ENCODE measurements around the gene HSPB6.
"Not testable (repeated sequence)": the region's sequence is repeated elsewhere in the genome, so short reads cannot be mapped to it uniquely, and the experiment has no call there.

The HSPB6 gene

DNA sequence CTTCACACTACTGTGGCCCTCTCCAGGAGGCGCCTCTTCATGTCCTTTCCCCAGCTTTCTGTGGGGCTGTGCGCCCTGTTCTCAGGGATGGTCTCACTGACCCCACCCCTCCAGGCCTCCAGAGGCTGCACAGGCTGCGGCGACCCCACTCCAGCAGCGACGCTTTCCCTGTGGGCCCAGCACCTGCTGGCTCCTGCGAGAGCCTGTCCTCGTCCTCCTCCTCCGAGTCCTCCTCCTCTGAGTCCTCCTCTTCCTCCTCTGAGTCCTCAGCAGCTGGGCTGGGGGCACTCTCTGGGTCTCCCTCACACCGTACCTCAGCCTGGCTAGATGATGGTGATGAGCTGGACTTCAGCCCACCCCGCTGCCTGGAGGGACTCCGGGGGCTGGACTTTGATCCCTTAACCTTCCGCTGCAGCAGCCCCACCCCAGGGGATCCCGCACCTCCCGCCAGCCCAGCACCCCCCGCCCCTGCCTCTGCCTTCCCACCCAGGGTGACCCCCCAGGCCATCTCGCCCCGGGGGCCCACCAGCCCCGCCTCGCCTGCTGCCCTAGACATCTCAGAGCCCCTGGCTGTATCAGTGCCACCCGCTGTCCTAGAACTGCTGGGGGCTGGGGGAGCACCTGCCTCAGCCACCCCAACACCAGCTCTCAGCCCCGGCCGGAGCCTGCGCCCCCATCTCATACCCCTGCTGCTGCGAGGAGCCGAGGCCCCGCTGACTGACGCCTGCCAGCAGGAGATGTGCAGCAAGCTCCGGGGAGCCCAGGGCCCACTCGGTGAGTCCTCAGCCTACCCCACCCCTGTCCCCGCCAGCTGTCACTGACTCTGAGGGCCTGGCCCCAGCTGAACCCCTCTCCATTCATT lies 29.7 kb upstream of the HSPB6 start:
- DNase-seq (ENCODE audit: low read depth) = no peak

DNA sequence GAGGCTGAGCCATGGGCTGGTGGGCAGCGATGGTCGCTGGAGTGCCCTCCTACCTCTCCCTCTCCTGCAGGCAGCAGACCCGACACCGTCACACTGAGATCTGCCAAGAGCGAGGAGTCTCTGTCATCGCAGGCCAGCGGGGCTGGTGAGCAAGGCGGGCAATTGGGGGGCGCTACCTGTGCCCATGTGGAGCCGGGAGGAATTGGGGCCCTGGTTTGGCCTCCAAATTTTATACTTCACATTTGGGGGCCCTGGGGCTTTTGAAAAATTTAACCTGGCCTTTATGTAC lies 28.5 kb upstream of the HSPB6 start:
- no peak for DNase-seq (ENCODE audit: low read depth)

DNA sequence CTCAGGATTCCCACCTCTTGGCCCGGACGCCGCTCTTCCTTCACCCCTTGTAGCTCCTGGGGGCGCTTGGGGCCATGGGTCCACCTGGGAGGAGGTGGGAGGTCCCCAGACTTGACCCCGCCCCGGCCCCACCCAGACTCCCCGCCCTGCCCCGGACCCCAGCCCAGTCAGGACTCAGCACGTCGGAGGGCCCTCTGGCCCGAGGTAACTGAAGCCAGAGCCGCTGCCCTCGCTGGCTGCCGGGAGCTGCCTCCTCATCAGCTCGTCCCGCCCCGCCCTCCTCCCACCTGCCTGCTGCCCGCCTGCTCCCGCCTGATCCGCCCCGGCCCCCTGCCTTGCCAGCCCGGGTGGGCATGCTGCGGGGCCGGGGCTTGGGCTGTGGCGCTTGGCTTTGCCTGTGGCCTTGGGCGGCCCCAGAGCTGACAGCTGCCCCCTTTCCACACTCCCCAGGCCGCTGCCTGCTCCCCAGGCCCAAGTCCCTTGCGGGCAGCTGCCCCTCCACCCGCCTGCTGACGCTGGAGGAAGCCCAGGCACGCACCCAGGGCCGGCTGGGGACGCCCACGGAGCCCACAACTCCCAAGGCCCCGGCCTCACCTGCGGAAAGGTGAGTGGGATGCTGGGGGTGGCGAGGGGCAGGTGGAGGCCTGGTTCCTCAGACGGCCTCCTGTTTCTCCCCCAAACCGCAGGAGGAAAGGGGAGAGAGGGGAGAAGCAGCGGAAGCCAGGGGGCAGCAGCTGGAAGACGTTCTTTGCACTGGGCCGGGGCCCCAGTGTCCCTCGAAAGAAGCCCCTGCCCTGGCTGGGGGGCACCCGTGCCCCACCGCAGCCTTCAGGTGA lies 27.9 kb upstream of the HSPB6 start:
- no peak for DNase-seq (ENCODE audit: low read depth)

DNA sequence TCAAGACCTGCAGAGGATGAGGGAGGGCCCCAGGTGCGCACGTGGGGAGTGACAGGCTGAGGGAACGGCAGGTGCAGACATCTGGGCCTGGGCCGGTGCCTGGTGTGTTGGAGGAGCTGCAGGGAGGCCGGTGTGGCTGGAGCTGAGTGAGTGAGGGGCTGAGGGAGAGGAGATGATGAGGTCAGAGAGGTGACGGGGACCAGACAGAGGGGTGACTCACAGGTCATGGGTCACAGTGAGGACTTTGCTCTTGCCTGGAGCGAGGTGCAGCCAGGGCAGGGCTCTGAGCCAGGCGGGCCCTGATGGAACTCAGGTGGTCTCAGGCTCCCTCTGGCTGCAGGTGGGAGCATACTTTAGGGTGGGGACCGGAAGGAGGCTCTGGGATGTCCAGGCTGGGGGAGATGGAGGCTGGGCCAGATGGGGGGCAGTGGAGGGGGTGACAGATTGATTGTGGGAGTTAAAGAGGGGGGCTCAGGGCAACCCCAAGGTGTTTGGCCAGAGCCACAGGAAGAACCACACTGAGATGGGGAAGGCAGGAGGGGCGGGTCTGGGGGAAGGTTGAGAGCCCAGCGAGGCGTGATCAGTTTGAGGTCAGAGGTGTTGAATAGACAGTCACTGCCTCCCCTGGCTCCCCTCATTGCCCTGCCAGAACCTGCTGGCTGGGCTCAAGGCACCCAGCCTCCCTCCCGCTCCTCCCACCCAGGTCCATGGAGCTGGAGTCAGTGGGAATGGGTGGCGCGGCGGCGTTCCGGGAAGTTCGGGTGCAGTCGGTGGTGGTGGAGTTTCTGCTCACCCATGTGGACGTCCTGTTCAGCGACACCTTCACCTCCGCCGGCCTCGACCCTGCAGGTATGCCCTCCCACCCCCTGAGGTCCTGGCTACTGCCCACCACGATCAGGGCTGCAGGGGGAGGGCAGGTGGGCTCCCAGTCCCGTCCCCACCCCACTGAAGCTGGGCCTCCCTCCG lies 26.9 kb upstream of the HSPB6 start:
- no peak for DNase-seq (ENCODE audit: low read depth)

DNA sequence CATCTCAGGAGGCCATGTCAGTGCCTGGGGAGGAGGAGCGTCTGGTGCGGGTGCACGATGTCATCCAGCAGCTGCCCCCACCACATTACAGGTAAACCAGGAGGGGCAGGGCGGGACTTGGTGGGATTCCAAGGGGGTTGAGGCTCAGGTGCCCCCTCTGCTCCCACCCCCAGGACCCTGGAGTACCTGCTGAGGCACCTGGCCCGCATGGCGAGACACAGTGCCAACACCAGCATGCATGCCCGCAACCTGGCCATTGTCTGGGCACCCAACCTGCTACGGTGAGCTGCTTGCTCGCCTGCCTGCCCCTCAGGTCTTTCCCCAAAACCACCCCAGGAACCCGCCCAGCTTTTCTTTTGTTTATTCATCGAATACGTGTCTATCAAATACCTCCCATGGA lies 25.8 kb upstream of the HSPB6 start:
- DNase-seq (ENCODE audit: low read depth) = no peak

DNA sequence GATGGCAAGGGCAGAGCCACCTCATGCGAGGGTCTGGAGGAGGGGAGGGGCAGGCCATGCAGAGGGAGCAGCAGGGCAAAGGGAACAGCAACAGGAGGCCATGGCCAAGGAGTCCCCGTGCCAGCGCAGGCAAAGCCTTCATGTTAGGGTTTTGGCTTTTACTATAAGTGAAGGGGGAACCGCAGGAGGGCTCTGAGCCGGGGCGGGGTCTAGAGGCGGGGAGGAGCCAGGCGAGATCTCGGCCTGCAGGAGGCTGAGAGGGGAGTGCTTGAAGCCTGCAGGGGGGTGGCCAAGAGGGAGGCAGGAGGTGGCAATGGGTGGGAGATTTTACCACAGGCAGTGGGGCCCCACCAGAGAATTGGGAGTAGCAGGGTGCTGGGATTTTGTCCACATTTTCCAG lies 24.8 kb upstream of the HSPB6 start:
- no peak for DNase-seq (ENCODE audit: low read depth)

DNA sequence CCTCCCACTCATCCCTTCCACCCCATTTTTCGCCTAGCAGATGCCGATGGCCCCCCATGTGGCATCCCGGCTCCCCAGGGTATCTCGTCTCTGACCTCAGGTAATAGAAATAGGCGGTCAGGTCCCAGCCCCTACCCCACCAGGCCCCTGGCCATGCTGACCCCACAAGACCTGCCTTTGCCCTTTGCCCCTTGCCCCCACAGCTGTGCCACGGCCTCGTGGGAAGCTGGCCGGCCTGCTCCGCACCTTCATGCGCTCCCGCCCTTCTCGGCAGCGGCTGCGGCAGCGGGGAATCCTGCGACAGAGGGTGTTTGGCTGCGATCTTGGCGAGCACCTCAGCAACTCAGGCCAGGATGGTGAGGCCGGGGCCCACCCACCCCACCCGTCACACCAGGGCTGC lies 23.9 kb upstream of the HSPB6 start:
- DNase-seq (ENCODE audit: low read depth) = no peak

DNA sequence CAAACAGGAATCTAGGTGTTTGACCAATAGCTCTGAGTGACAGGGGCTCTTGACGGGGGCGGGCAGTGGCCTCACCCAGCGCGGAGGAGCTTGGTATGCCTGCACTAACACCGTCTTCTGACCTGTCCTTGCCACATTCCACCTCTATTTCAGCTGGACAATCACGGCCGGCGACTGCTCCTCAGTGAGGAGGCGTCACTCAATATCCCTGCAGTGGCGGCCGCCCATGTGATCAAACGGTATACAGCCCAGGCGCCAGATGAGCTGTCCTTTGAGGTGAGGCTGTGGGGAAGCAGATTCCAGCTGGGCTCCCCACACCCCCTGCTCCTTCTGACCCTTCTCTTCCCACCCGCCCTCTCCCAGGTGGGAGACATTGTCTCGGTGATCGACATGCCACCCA lies 23.2 kb upstream of the HSPB6 start:
- no peak for DNase-seq (ENCODE audit: low read depth)

DNA sequence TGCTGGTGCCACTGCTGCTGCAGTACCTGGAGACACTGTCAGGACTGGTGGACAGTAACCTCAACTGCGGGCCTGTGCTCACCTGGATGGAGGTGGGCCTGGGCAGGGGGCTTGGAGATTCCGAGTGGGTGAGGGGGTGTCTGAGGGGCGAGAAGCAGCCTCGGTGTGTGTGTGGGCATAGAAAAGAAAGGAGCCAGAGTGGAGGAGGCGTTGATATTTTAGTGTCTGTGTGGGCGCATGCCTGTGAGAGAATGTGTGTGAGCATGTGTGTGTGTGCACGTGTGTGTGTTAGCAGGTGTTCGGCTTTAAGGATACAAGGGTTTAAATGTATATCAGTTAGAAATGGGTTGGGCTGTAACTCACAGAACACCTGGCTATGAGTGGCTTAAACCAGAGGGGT lies 22.2 kb upstream of the HSPB6 start:
- no peak for DNase-seq (ENCODE audit: low read depth)

DNA sequence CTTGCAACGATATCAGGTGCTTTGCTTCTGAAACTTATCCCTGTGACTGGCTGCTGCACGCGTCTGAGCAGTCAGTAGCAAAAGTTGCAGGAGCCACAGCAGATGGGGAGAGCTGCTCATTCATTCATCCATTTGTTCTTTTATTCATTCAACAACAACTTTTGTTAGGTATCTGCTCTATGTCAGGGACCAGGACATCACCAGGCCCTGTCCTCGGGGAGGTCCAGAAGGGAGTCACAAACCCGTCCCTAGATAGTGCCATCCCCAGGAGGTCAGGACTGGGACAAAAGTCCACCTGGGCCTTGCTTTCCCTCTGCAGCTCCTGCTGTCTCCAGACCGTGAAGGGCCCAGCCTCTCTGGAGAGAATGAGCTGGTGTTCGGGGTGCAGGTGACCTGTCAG lies 21.1 kb upstream of the HSPB6 start:
- DNase-seq (ENCODE audit: low read depth) = no peak

DNA sequence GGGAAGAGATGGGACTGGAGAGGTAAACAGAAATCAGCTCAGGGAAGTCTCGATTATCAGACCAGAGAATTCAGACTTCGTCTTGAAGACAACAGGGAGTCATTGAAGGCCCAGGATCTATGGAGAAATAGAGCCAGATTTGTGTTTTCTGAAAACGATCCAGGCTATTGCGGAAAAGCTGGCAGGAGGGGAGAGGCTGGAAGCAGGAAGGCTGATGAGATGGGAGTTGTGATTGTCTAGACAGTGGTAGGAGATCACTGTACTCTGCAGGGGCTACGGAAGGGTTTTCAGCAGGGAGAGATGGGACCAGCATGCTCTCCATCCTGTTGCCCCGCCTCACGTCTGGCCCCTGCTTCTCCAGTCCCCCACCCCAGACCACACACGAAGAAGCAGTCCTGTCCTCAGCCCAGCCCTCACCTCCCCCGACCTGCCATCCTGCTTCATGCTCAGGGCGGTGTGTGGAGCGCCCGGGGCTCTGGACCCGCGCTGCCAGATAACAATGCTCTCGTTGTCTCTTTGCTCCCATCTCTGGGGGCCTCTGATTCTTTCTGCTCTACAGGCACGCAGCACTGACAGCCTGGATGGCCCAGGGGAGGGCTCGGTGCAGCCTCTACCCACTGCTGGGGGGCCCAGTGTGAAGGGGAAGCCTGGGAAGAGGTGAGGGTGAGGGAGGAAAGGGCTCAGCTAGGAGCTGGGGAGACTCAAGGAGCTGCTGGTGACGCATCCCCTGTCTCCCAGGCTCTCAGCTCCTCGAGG lies 20.4 kb upstream of the HSPB6 start:
- no peak for DNase-seq (ENCODE audit: low read depth)

DNA sequence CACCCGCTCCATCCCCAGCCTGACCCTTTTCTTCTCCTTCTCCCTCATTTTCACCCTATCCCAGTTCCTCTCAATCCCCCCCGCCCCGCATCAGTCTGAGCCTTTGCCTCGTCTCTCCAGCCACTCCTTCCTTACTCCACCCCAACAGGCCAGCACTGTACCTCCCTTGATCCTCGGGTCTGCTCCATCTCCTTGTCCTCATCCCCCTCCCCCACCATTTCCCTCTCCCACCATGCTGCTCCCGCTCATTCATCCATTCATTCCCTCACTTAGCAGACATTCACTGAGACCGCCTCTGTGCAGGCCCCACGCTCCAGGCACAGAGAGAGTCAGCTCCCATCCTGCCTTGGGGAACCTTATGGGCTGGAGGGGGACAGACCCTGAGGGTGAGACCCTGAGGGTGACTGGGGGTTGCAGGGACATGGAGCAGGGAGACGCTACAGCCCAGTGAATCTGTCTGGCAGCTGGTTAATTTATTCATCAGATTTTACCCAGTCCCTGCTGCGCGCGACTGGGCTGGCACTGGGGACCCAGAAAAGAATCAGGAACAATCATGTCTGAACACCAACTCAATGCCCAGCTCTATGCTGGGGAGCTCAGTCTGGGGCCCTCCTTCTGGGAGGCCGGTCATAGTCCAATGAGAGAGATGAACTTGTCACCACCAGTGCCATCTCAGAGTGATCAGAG lies 19.4 kb upstream of the HSPB6 start:
- no peak for DNase-seq (ENCODE audit: low read depth)

DNA sequence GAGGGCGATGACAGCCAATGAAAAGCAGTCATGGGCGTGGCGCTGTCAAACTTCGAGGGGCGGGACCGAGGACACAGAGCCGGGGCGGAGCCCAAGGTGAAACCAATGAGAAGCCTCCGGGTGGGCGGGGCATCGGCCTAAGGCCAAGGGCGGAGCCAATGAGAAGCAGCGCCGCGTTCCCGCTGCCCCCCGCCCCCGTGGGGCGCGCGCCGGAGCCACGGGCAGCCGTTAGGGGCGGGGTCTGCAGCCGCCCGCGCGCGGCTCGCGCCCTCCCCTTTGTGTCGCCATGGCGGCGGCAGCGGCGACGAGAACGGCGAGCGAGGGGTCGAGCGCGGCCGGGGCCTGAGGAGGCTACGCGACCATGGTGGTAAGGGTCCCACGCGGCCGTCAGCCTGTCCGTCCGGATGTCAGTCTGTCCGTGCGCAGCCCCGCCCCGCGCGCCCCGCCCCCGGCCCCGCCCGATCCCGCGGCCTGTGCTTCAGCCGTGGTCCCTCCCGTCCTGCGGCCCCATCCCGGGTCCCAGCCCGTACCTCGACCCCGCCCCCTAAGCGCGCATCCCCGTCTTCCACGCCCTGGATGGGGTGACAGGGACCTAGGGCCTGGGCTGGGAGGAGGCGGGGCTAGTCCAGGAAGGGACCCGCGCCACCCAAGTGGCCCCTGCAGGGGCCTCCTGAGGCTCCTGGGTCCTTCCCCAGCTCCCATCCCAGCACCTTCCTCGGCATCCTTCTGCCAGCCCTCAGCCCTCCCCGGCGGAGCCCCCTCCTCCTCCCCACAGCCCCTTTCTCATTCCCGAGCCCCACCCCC lies 18.7 kb upstream of the HSPB6 start, which contains the start of gene ARHGAP33:
Gene ARHGAP33 (plus strand): TSS at position 267 of the 804 bp plus-strand sequence. CDS start 95 bp downstream, at position 362.
- DNase-seq (ENCODE audit: low read depth) = peak; percentile 94

DNA sequence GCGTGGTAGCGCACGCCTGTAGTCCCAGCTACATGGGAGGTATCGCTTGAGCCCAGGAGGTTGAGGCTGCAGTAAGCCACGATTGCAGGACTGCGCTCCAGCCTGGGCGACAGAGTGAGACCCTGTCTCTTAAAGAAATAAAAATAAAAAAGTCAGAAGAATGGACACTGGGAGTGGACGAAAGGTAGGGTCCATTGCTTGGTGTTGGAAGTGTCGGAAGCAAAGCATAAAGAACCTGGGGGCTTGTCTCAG lies 18.1 kb upstream of the HSPB6 start:
- no peak for DNase-seq (ENCODE audit: low read depth)

DNA sequence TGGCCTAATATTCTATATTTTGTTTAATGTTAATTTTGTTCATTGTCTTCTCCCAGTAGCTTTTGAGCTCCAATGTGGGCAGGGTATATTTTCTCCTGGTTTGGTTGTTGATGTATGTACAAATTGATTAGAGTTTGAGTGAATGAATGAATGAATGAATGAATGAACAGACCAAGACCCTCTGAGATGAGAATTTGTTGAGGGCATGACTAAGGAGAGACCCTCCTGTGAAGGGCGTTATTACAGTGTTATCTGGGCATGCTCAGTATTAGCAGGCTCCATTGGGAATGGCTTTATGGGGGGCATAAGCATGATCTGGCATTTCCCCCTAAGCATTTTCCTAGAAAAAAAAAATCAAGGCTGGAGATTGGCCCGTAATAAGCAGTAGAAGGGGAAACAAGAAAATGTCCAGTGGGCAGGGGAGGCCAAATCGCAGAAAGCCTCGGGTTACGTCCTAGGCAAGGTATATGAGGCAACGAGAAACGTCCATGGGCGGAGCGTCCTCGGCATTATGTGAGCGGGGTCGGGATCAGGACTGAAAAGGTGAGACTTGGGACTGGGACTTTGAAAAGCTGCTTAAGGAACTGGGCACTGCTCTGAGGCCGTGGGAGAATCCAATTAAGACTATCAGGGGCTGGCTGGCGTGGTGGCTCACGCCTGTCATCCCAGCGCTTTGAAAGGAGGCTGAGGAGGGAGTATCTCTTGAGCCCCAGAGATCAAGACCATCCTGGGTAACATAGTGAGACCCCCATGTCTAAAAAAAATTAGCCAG lies 17.6 kb upstream of the HSPB6 start:
- no peak for DNase-seq (ENCODE audit: low read depth)

DNA sequence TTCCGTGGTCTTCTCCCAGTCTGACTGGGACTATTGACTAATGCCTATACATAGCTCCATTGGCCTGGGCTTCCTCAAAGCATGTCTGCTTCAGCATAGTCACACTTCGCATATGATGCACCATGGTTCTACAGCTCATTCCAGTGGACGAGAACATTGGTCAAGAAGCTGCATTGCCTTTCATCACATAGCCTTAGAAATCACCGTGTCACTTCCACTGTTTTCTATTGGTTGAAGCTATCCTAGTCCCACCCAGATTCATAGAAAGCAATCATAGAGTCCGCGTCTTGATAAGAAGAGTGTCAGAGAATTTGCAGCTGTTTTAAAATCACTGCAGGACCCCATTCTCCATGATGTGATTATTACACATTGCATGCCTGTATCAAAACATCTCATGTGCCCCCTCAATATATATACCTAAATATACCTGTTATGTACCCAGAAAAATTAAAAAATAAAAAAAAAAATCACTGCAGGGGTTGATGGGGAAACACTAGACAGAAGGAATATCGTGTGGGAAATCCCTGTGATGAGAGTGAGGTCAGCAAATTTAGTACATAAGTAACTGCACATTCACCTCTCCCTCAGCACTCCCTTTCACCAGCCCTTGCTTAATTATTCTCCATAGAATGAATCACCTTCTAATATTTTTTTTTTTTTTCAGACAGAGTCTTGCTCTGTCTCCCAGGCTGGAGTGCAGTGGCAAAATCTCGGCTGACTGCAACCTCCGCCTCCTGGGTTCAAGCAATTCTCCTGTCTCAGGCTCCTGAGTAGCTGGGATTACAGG lies 16.4 kb upstream of the HSPB6 start:
- DNase-seq (ENCODE audit: low read depth) = no peak

DNA sequence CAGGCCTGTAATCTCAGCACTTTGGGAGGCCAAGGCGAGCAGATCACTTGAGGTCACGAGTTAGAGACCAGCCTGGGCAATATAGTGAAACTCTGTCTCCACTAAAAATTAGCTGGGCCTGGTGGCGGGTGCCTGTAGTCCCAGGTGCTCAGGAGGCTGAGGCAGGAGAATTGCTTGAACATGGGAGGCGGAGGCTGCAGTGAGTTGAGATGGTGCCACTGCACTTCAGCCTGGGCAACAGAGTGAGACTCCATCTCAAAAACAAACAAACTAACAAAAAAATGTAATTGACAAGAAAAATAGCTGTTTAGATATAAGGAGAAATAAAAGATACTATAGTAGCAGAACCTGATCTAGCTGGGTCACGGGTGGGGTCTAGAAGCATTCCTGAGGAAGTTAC lies 15.5 kb upstream of the HSPB6 start:
- DNase-seq (ENCODE audit: low read depth) = not testable (repeated sequence)

DNA sequence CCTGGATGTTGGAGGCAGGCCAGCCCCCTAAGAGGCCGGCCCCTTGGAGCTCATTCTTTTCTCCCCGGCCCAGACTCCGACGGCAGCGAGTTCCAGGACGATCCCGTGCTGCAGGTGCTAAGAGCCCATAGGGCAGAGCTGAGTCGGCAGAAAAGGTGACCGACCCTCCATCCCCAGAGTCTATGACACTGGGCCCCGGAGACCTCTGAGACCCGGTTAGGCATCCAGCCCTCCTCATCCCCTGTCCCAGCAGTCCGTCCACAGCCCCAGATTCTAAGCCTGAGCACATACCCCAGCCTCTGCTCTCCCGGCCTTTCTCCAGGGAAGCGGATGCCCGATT lies 11.2 kb upstream of the HSPB6 start:
- DNase-seq (ENCODE audit: low read depth) = no peak
